ENCODE measurements around the gene TAGAP. TPM values are rescaled to one million over a fixed set of nuclear protein-coding genes. Genes with fewer than 3 reads are reported as not detected.

The TAGAP gene
- total RNA-seq, result 0.94 TPM

GRCh38 chr6:159044899-159045727 lies at the start of gene TAGAP:
Gene TAGAP (minus strand): TSS chr6:159044991. CDS start chr6:159044146, 845 bp downstream.

GRCh38 chr6:158999666-159000403 lies 45.0 kb downstream of the TAGAP start, which contains the start of gene RSPH3:
Gene RSPH3 (minus strand): TSS chr6:159000202. CDS start chr6:158999550, 652 bp downstream.

Other genes starting within 250 kb of the TAGAP start
- gene EZR, start 225.6 kb downstream of the TAGAP start, total RNA-seq, result 113 TPM
- gene RSPH3, start 44.8 kb downstream of the TAGAP start, total RNA-seq, result 10.3 TPM
- gene FNDC1, start 124.4 kb upstream of the TAGAP start, total RNA-seq, result 0.63 TPM

Data from parietal lobe (tissue), 1 donor.